SK-N-SH (cell line): ENCODE results near the gene NUP54. TPM values are rescaled to one million over a fixed set of nuclear protein-coding genes. Genes with fewer than 3 reads are reported as not detected.

Experiments used
- CTCF ChIA-PET: fragments of 300-600, 350-600 bp; formaldehyde crosslinking; extraction: SDS; loops from one replicate; lab custom pipeline; 2021; lab: Yijun Ruan, JAX
- POLR2A ChIA-PET: fragments of 350-600 bp; sonication (Branson Sonifier 250); formaldehyde crosslinking; extraction: SDS; loops from one replicate; lab custom pipeline; 2020; ENCODE audit warnings: antibody characterized with exemption, inconsistent platforms; lab: Yijun Ruan, JAX
- DNase-seq: peaks from one replicate; pipeline ENCODE4 v3.0.0; 2012
- H2AFZ ChIP-seq: fragments of 200-600 bp; sonication (generic); 2 replicates; pipeline ENCODE4 v1.8.1; 2016; ENCODE audit warnings: antibody characterized with exemption, mild to moderate bottlenecking, low read depth
- H3F3A ChIP-seq: fragments of 200-600 bp; sonication (generic); replicated peaks from 2 replicates; pipeline ENCODE3; 2016; ENCODE audit warnings: antibody characterized with exemption, mild to moderate bottlenecking; ENCODE audit not compliant: insufficient read depth
- H3K27ac ChIP-seq, 2 experiments: fragments of 200-500 bp in 1 of 2; fragments of 200-600 bp in 1 of 2; sonication (Bioruptor generic) in 1 of 2; sonication (generic), shearing (Covaris generic) in 1 of 2; 2 replicates each; pipeline versions ENCODE4 v1.5.1 to v1.6.1; 2014 to 2016; ENCODE audit warnings: low read depth in 2 of 2, inconsistent platforms in 1 of 2, low read length in 1 of 2, mild to moderate bottlenecking in 1 of 2, mixed read lengths in 1 of 2
- H3K27me3 ChIP-seq: fragments of 200-600 bp; sonication (generic), shearing (Covaris generic); 2 replicates; pipeline ENCODE4 v1.6.1; 2016; ENCODE audit warnings: mixed run types; ENCODE audit not compliant: insufficient read depth
- H3K36me3 ChIP-seq, 2 experiments: fragments of 200-500 bp in 1 of 2; fragments of 200-600 bp in 1 of 2; sonication (Bioruptor generic) in 1 of 2; sonication (generic) in 1 of 2; replicated peaks in 1 of 2; 2 replicates each; pipeline versions ENCODE3 to v1.5.1; 2014 to 2016; ENCODE audit warnings: low read length in 1 of 2, mild to moderate bottlenecking in 1 of 2; ENCODE audit not compliant: insufficient read depth in 2 of 2, control insufficient read depth in 1 of 2
- H3K4me1 ChIP-seq, 2 experiments: fragments of 200-500 bp in 1 of 2; fragments of 200-600 bp in 1 of 2; sonication (Bioruptor generic) in 1 of 2; sonication (generic), shearing (Covaris generic) in 1 of 2; 2 replicates each; pipeline versions ENCODE4 v1.5.1 to v1.6.1; 2014 to 2016; ENCODE audit warnings: low read depth in 1 of 2, low read length in 1 of 2, mixed run types in 1 of 2; ENCODE audit not compliant: insufficient read depth in 2 of 2, control insufficient read depth in 1 of 2
- H3K4me2 ChIP-seq: fragments of 200-600 bp; sonication (generic), shearing (Covaris generic); 2 replicates; pipeline ENCODE4 v1.6.1; 2017; ENCODE audit warnings: mixed run types
- H3K4me3 ChIP-seq, 2 experiments: fragments of 200-500 bp in 1 of 2; fragments of 200-600 bp in 1 of 2; sonication (Bioruptor generic) in 1 of 2; sonication (generic), shearing (Covaris generic) in 1 of 2; 2 replicates each; pipeline versions ENCODE4 v1.5.1 to v1.8.1; 2014 to 2016; ENCODE audit warnings: low read depth in 2 of 2, inconsistent platforms in 1 of 2, low read length in 1 of 2, mild to moderate bottlenecking in 1 of 2, mixed read lengths in 1 of 2, moderate library complexity in 1 of 2
- H3K79me2 ChIP-seq: fragments of 200-600 bp; sonication (generic); 2 replicates; pipeline ENCODE4 v1.8.1; 2017; ENCODE audit warnings: mild to moderate bottlenecking; ENCODE audit not compliant: insufficient read depth
- H3K9ac ChIP-seq: fragments of 200-600 bp; sonication (generic); 2 replicates; pipeline ENCODE4 v1.6.1; 2017; ENCODE audit warnings: mixed run types
- H3K9me2 ChIP-seq: fragments of 200-600 bp; sonication (generic); 2 replicates; pipeline ENCODE4 v1.6.1; 2017; ENCODE audit warnings: mixed run types
- H3K9me3 ChIP-seq: fragments of 200-600 bp; sonication (generic); 2 replicates; pipeline ENCODE4 v1.6.1; 2017; ENCODE audit warnings: mixed run types, mild to moderate bottlenecking, moderate library complexity
- H4K20me1 ChIP-seq: fragments of 200-600 bp; sonication (generic); 2 replicates; pipeline ENCODE4 v1.6.1; 2017; ENCODE audit warnings: mild to moderate bottlenecking, mixed run types; ENCODE audit not compliant: insufficient read depth
- EZH2phosphoT487 ChIP-seq: fragments of 200-600 bp; sonication (generic); IDR thresholded peaks from 2 replicates; pipeline ENCODE4 v1.6.1; 2017; ENCODE audit warnings: low read depth, mixed run types, mild to moderate bottlenecking, antibody characterized with exemption, moderate library complexity, borderline replicate concordance
- FOXJ3 ChIP-seq: sonication (generic); formaldehyde crosslinking; IDR thresholded peaks from 2 replicates; pipeline ENCODE4 v1.5.1; 2020; ENCODE audit warnings: mild to moderate bottlenecking, missing genetic modification reagents
- GABPA ChIP-seq: IDR thresholded peaks from 2 replicates; pipeline ENCODE4 v1.4.0; 2012; ENCODE audit warnings: low read depth, mild to moderate bottlenecking
- GATA2 ChIP-seq: sonication (generic); formaldehyde crosslinking; IDR thresholded peaks from 2 replicates; pipeline ENCODE4 v1.5.0; 2020; ENCODE audit warnings: mild to moderate bottlenecking, missing genetic modification reagents
- JUND ChIP-seq: IDR thresholded peaks from 2 replicates; pipeline ENCODE4 v1.4.0; 2012
- NFIC ChIP-seq: IDR thresholded peaks from 2 replicates; pipeline ENCODE4 v1.4.0; 2012; ENCODE audit warnings: borderline replicate concordance
- NRF1 ChIP-seq: IDR thresholded peaks from 2 replicates; pipeline ENCODE4 v1.6.1; 2012; ENCODE audit warnings: low read depth, mild to moderate bottlenecking, low read length
- POLR2AphosphoS5 ChIP-seq: IDR thresholded peaks from 2 replicates; pipeline ENCODE4 v1.6.1; 2012; ENCODE audit warnings: low read depth, low read length
- RFX5 ChIP-seq: IDR thresholded peaks from 2 replicates; pipeline ENCODE4 v1.6.1; 2012; ENCODE audit warnings: mild to moderate bottlenecking, improper control_type of control experiment, low read length
- SIN3A ChIP-seq: IDR thresholded peaks from 2 replicates; pipeline ENCODE4 v1.6.1; 2012; ENCODE audit warnings: low read depth, mild to moderate bottlenecking, low read length, moderate library complexity, borderline replicate concordance
- TAF1 ChIP-seq: IDR thresholded peaks from 2 replicates; pipeline ENCODE4 v1.6.1; 2012; ENCODE audit warnings: low read depth, mild to moderate bottlenecking, low read length, moderate library complexity, borderline replicate concordance
- TCF12 ChIP-seq: IDR thresholded peaks from 2 replicates; pipeline ENCODE4 v1.4.0; 2012
- YY1 ChIP-seq: IDR thresholded peaks from 2 replicates; pipeline ENCODE4 v1.4.0; 2012; ENCODE audit warnings: low read depth, mild to moderate bottlenecking
- WGBS: methylation state at CpG from one replicate; pipeline ENCODE4 v1.1.6; 2017; ENCODE audit warnings: low lambda C conversion rate; 5-methylcytosine and 5-hydroxymethylcytosine counted together
- polyA plus RNA-seq, 3 experiments: library from polyadenylated mRNA; depleted of rRNA; stranded (reverse); fragments of >200 nt; gene quantifications; 2 replicates each; pipeline ENCODE4 v1.2.3, GENCODE V29; 2012
- TF ChIP-seq, protein P1 (sequence below): fragments of 150-350 bp; IDR thresholded peaks from 2 replicates; pipeline ENCODE4 v1.6.1; 2016; ENCODE audit warnings: mild to moderate bottlenecking, low read depth, low read length
- TF ChIP-seq, protein P2 (sequence below): IDR thresholded peaks from 2 replicates; pipeline ENCODE4 v1.4.0; 2012; ENCODE audit warnings: low read depth, borderline replicate concordance
- TF ChIP-seq, protein P3 (sequence below): IDR thresholded peaks from 2 replicates; pipeline ENCODE4 v1.4.0; 2012; ENCODE audit warnings: low read depth, borderline replicate concordance
- TF ChIP-seq, protein P4 (sequence below): IDR thresholded peaks from 2 replicates; pipeline ENCODE4 v1.6.1; 2012; ENCODE audit warnings: mild to moderate bottlenecking, low read depth, low read length, moderate library complexity
- TF ChIP-seq, protein P5 (sequence below): IDR thresholded peaks from 2 replicates; pipeline ENCODE4 v1.4.0; 2012; ENCODE audit warnings: low read depth

NUP54 gene
- polyA plus RNA-seq, 1 of the 3 experiments (the other 2 are of a cell fraction), result 19.4 TPM

DNA sequence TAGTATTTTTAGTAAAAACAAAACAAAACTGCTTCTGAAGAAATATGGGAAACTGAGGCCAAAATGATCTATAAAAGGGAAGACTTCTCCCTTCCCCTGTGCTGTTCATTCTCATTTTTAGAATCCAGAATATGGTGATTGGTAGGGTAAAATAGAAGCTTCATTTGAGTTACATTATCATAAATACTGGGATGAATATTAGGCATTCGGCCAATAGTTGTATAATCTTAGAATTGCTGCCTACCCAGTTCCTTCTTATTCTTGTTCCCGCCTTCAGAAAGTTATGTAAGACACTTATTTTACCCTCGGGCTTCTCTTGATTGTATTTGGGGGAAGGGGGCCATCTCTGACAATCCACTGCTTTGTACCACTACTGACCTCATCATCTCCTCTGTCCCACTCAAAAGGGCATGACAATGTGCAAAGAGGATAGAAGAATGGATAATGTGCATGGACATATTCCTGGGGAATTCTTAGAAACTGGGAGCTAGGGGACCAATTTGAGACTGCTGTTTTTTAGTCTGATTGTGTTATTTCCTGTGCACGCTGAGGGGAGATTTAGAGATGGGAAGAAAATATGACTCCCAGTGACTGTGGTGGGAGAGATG lies 73.1 kb downstream of the NUP54 start:
- H3K9me2 ChIP-seq, result no peaks in the 10 kb centered on the region
- H3K4me3 ChIP-seq, result no peak overlapping the region
- CTCF ChIA-PET, result interaction anchor here (1.5 to 2.7 kb wide), 2 partner anchors 9 to 79 kb away, joined by 7 to 15 read pairs; no protein-coding TSS in a partner anchor
- no peak overlapping the region for H3K9ac ChIP-seq
- H3K36me3 ChIP-seq, result no peaks in the 10 kb centered on the region
- TF ChIP-seq EZH2phosphoT487 (no peak), GATA2 (CRISPR knock-in tag) (no peak), FOXJ3 (CRISPR knock-in tag) (no peak), SIN3A (no peak), GABPA (no peak), POLR2AphosphoS5 (no peak), TCF12 (no peak), TAF1 (no peak), NRF1 (no peak), RFX5 (no peak), NFIC (no peak)
- TF ChIP-seq, protein P1, sequence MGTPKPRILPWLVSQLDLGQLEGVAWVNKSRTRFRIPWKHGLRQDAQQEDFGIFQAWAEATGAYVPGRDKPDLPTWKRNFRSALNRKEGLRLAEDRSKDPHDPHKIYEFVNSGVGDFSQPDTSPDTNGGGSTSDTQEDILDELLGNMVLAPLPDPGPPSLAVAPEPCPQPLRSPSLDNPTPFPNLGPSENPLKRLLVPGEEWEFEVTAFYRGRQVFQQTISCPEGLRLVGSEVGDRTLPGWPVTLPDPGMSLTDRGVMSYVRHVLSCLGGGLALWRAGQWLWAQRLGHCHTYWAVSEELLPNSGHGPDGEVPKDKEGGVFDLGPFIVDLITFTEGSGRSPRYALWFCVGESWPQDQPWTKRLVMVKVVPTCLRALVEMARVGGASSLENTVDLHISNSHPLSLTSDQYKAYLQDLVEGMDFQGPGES, result no peak
- POLR2A ChIA-PET, result no interaction called here
- H3K4me1 ChIP-seq, result no peaks in the 10 kb centered on the region
- no peaks in the 10 kb centered on the region for H3K9me3 ChIP-seq
- H3K4me2 ChIP-seq, result no peak overlapping the region
- H4K20me1 ChIP-seq, result no peaks in the 10 kb centered on the region
- no peaks in the 10 kb centered on the region for H3K27me3 ChIP-seq
- 70% methylated on average over 4 of the region's 4 CpGs for WGBS
- DNase-seq, result no peak
- no peak overlapping the region for H3K27ac ChIP-seq
- no peaks in the 10 kb centered on the region for H3K79me2 ChIP-seq
- no peak overlapping the region for H2AFZ ChIP-seq
- H3F3A ChIP-seq, result no peaks in the 10 kb centered on the region

DNA sequence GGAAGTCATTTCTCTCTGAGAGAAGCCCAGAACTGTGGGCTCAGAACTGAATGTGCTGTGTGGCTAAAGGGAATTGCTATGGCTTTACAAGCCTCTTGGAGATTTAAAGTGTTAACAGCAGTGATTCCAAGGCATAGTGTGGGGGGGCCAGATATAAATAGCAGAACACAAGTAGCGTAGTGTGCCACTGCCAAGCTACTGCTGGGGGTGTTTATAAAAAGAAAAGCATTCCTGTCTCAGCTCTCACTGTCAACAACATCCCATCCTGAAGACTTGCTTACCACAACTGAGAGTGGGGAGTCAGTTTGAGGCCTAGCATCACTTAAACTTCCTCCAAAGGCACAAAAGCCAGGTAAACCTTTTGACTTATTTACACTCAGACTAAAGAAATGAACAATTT lies 73.7 kb downstream of the NUP54 start, which contains the start of gene ART3:
TSS of gene ART3 (plus strand) at position 242 of the 400 bp plus-strand sequence. CDS start 1,181 bp downstream, outside the sequence.
- H3K79me2 ChIP-seq, result no peaks in the 10 kb centered on the region
- H3K9me3 ChIP-seq, result no peaks in the 10 kb centered on the region
- H4K20me1 ChIP-seq, result no peaks in the 10 kb centered on the region
- H3K4me1 ChIP-seq, result no peaks in the 10 kb centered on the region
- DNase-seq, result no peak
- no peak within 1 kb of the TSS for H3K27ac ChIP-seq
- CTCF ChIA-PET, result interaction anchor here (2.7 kb wide), 1 partner anchor 78 kb away, joined by 15 read pairs; no protein-coding TSS in a partner anchor
- no peak within 1 kb of the TSS for H3K4me2 ChIP-seq
- TF ChIP-seq, protein P2, sequence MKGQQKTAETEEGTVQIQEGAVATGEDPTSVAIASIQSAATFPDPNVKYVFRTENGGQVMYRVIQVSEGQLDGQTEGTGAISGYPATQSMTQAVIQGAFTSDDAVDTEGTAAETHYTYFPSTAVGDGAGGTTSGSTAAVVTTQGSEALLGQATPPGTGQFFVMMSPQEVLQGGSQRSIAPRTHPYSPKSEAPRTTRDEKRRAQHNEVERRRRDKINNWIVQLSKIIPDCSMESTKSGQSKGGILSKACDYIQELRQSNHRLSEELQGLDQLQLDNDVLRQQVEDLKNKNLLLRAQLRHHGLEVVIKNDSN, result no peak
- TF ChIP-seq TCF12 (no peak), NFIC (no peak), JUND (no peak), FOXJ3 (CRISPR knock-in tag) (no peak), SIN3A (no peak), YY1 (no peak)
- TF ChIP-seq, protein P1, result no peak
- TF ChIP-seq, protein P3, sequence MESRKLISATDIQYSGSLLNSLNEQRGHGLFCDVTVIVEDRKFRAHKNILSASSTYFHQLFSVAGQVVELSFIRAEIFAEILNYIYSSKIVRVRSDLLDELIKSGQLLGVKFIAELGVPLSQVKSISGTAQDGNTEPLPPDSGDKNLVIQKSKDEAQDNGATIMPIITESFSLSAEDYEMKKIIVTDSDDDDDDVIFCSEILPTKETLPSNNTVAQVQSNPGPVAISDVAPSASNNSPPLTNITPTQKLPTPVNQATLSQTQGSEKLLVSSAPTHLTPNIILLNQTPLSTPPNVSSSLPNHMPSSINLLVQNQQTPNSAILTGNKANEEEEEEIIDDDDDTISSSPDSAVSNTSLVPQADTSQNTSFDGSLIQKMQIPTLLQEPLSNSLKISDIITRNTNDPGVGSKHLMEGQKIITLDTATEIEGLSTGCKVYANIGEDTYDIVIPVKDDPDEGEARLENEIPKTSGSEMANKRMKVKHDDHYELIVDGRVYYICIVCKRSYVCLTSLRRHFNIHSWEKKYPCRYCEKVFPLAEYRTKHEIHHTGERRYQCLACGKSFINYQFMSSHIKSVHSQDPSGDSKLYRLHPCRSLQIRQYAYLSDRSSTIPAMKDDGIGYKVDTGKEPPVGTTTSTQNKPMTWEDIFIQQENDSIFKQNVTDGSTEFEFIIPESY, result no peak
- TF ChIP-seq, protein P4, sequence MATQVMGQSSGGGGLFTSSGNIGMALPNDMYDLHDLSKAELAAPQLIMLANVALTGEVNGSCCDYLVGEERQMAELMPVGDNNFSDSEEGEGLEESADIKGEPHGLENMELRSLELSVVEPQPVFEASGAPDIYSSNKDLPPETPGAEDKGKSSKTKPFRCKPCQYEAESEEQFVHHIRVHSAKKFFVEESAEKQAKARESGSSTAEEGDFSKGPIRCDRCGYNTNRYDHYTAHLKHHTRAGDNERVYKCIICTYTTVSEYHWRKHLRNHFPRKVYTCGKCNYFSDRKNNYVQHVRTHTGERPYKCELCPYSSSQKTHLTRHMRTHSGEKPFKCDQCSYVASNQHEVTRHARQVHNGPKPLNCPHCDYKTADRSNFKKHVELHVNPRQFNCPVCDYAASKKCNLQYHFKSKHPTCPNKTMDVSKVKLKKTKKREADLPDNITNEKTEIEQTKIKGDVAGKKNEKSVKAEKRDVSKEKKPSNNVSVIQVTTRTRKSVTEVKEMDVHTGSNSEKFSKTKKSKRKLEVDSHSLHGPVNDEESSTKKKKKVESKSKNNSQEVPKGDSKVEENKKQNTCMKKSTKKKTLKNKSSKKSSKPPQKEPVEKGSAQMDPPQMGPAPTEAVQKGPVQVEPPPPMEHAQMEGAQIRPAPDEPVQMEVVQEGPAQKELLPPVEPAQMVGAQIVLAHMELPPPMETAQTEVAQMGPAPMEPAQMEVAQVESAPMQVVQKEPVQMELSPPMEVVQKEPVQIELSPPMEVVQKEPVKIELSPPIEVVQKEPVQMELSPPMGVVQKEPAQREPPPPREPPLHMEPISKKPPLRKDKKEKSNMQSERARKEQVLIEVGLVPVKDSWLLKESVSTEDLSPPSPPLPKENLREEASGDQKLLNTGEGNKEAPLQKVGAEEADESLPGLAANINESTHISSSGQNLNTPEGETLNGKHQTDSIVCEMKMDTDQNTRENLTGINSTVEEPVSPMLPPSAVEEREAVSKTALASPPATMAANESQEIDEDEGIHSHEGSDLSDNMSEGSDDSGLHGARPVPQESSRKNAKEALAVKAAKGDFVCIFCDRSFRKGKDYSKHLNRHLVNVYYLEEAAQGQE, result no peak
- TF ChIP-seq, protein P5, sequence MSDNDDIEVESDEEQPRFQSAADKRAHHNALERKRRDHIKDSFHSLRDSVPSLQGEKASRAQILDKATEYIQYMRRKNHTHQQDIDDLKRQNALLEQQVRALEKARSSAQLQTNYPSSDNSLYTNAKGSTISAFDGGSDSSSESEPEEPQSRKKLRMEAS, result no peak
- TF ChIP-seq, all 33 proteins: peak for 0
- no peaks in the 10 kb centered on the region for H3K36me3 ChIP-seq
- H3K9me2 ChIP-seq, result no peaks in the 10 kb centered on the region
- no peak within 1 kb of the TSS for H3K4me3 ChIP-seq
- H3K27me3 ChIP-seq, result no peaks in the 10 kb centered on the region
- 91% methylated on average over 1 of the region's 1 CpG for WGBS
- no peak within 1 kb of the TSS for H3K9ac ChIP-seq
- no peak within 1 kb of the TSS for H2AFZ ChIP-seq
- POLR2A ChIA-PET, result no interaction called here
- H3F3A ChIP-seq, result no peaks in the 10 kb centered on the region
